HG03196 (cell line): ENCODE measurements around the gene ARL16.
"Not testable (repeated sequence)": the region's sequence is repeated elsewhere in the genome, so short reads cannot be mapped to it uniquely, and the experiment has no call there.

Experiments used
- ATAC-seq: cut with Tn5 transposase; IDR thresholded peaks from one replicate; pipeline ENCODE4 v1.9.1; 2021; ENCODE audit not compliant: unreplicated experiment

Gene ARL16

DNA sequence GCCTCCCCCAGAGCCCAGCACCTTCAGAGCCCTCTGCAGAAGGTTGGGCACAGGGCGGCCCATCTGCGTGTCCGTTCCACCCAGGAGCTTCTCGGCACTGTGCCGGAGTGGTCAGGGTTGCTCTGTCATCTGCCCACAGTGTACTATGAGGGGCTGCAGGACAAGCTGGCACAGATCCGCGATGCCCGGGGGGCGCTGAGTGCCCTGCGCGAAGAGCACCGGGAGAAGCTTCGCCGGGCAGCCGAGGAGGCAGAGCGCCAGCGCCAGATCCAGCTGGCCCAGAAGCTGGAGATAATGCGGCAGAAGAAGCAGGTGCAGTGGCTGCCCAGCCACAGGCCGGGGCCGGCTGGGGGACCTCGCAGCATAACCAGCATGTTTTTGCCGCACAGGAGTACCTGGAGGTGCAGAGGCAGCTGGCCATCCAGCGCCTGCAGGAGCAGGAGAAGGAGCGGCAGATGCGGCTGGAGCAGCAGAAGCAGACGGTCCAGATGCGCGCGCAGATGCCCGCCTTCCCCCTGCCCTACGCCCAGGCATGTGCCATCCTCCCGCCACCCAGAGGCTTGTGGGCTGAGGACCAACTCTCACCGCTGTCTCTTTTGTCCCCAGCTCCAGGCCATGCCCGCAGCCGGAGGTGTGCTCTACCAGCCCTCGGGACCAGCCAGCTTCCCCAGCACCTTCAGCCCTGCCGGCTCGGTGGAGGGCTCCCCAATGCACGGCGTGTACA lies 12.8 kb upstream of the ARL16 start:
- ATAC-seq = no peak

- ATAC-seq = no peak
Observed at GRCh38 chr17:81695801-81696200, 12.2 kb upstream of the ARL16 start.

DNA sequence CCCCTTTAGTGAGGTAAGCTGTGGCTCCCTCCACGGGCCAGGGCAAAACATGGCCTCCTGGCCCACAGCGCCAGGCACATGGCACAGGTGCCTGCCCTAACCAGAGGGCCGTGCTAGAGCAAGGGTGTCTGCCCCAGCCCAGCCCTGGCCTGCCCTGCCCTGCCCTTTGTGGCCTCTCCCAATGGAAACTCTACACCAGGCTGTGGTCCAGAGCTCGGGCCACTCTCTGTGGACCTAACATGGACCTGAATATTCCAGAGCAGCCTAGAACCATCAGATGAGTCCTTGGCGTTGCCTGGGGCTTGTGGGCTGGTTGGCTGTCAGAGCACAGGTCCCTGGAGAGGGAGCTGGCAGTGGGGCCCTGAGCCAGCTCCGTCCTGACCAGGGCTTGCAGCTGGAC lies 11.6 kb upstream of the ARL16 start:
- ATAC-seq = no peak

GRCh38 chr17:81694810-81695209 lies 11.2 kb upstream of the ARL16 start:
- no peak for ATAC-seq

- ATAC-seq = no peak
Observed at GRCh38 chr17:81693509-81694210, 10.1 kb upstream of the ARL16 start.

DNA sequence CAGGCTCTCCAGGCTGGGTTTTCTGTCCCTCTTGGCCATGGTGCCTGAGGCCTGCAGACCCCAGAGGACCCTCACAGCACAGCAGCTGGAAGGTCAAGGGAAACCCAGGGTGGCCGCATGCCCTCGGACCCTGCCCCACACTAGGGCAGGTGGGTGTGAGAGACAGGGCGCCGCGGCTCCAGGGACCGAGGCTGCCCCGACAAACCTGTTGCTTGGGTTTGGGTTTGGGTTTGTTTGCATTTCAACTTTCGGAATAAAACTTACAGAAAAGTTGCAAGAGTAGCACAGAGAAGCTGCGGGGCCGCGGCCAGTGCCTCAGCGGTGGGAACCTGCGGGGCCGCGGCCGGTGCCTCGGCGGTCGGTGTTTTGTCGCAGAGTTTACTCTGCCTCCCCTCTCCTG lies 8.0 kb upstream of the ARL16 start:
- no peak for ATAC-seq

GRCh38 chr17:81691196-81691595 lies 7.6 kb upstream of the ARL16 start:
- no peak for ATAC-seq

DNA sequence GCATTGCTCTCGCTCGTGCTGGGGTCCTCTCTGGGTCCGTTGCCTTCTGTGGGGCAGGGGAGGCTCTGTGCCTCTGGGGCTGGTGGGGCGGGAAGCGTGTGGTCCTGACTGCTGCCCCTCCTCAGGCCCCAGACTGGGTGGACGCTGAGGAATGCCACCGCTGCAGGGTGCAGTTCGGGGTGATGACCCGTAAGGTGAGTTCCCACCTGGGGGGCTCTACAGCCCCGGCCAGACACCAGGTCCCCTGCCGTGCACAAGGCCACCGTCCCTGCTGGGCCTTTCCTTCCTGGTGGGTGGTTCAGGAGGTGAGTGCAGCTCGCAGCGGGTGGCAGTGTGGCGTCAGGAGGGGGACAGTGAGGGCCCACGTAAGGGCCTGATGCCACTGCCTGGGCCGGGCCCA lies 7.0 kb upstream of the ARL16 start:
- ATAC-seq = no peak

DNA sequence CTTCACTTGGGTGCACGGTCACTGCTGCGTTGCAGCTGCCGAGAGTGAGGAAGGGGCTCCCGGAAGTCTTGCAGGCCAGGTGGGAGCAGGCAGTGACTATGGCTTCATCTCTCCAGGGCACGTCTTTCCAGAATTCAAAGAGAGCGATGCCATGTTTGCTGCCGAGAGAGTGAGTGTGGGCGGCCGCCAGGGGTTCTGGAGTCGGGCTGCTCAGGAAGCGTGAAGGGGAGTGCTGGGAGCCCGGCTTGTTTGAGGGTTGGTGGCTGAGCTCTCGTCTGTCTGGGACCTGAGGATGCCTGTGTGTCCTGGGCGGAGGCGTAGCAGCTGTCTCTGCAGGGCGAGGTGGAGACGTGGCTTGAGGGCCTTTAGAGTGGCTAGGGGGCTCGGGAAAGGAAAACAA lies 6.5 kb upstream of the ARL16 start:
- no peak for ATAC-seq

DNA sequence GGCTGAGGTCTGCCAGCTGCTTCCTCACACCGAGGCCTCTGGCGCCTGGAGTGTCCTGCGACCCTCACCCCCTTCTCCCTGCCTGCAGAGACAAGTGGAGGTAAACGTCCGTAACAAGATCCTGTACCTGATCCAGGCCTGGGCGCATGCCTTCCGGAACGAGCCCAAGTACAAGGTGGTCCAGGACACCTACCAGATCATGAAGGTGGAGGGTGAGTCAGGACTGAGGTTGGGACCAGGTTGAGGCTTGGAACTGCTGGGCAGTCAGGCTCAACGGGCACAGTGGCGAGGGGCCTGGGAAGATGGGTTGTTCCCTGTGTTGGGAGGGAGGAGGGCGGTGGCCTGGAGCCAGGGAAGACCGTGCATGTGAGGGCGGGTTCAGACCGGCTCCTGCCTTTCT lies 5.0 kb upstream of the ARL16 start:
- ATAC-seq = no peak

DNA sequence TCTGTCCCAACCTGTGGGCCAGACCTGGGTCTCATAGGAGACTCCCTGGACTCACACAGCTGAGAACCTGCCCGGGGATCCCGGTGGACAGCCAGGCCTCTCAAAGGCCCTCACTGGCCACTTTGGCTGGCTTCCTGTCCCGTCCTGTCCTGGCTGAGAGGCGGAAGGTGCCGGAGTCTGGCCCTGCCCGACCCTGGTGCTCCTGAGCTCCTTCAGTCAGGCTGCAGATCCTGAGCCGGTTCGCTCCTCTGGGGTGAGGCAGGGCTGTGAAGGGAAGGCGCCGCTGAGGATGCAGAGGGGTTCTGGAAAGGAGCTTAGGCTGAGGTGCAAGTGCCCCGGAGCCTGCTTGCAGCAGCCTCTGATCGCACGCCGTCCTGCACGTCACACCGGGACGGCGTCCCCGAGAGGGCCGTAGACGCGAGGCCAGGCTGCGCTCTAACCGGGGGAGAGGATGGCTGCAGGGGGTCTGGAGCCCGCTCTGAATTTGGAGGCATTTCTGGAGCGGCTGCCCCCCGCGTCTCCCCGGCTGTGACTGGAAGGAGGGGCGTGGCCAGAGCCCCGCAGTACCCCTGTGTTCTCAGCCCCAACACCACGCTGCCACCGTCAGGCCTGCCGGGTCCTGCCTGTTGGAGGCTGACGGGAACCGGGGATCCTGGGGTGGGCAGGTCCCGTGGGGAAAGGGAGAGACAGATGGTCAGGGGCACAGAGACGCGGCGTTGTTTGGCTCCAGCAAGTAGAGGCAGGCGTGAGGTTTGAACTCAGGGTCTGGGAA lies 4.4 kb upstream of the ARL16 start:
- ATAC-seq = no peak

DNA sequence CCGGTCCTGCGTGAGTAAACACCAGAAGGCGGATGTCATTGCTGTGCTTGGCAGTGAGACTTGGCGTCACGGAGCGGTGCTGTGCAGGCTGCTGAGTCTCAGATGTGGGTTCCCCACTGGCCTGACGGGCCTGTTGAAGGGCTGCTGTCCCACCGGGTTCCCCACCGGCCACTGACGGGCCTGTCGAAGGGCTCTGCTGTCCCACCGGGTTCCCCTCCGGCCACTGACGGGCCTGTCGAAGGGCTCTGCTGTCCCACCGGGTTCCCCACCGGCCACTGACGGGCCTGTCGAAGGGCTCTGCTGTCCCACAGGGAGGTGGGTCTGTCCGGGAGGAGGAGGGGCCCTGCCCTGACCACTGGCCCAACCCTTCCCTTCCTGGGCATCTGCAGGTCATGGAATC lies 3.0 kb upstream of the ARL16 start:
- ATAC-seq = no peak

- no peak for ATAC-seq
Observed at GRCh38 chr17:81685108-81685507, 1.5 kb upstream of the ARL16 start.

GRCh38 chr17:81684442-81684911 lies 880 bp upstream of the ARL16 start:
- no peak for ATAC-seq

- ATAC-seq = peak; percentile 3
Observed at GRCh38 chr17:81683208-81683583, 401 bp downstream of the ARL16 start.

DNA sequence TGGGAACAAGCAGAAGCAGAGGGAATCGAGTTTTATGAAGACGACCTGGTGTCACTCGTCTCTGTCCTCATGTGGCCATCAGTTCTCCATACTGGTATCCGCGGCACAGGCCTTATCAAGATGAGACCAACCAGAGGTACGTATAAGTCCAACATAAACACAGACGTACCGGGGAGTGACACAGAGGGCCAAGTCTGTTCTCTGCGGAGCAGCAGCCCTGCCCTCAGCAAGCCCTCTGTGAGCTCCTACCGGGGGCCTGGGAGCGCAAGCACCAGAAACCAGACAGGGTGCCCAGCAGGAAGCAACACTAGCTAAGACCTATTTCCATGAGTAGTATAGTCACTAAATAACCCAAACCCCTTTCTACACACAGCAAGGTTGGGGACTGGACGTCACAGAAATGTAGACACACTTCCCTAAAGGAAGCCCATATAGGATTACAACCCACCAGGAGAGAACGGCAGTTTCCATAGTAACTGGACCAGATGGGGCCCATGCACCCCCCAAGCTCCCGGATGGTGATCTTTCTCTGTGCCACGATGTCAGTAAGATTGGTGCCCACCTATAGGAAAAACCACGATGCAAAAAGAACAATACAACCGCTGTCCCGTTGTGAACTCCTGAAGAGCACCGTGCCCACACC lies 911 bp downstream of the ARL16 start:
- ATAC-seq = no peak

GRCh38 chr17:81681672-81682071 lies 1.9 kb downstream of the ARL16 start:
- no peak for ATAC-seq

DNA sequence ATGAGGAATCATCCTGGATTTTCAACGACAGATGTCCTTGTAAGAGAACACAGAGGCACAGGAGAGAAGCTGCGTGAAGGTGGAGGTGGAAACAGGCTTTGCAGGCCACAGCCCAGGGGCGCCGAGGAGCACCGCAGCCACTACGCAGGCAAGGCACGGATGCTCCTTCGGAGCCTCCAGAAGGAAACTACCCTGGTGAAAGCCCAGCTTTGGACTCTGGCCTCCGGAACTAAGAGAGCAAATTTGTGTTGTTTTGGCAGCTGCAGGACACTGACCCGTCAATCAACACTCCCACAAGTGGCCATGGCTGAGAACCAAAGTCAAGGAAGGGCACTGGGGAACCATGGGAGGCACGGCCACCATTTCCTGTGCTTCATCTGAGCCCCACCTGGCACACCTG lies 3.4 kb downstream of the ARL16 start:
- ATAC-seq = no peak

DNA sequence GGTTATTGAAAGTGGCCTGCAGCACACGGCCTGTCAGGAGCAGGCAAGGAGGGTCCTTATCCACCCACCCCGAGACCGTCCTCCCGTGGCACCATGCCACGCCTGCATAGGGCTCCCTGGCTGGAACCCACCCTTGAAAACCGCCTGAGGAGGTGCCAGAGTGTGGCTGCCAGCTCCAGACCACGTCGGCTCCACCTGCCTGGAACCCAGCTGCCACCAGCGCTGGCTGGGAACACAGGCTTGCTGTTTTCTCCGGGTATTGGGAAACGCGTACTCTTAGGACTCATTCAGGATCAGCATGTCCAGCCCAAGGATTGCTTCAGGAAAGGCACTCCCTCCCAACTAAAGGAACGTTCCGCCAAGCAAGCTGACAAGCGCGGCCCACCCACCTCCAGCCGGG lies 6.7 kb downstream of the ARL16 start:
- ATAC-seq = no peak

- not testable (repeated sequence) for ATAC-seq
Observed at GRCh38 chr17:81675515-81676221, 7.9 kb downstream of the ARL16 start.
